Body of pancreas (tissue), 4 donors: ENCODE data around the gene DCHS2. TPM values are rescaled to one million over a fixed set of nuclear protein-coding genes. Genes with fewer than 3 reads are reported as not detected.
"Not testable (repeated sequence)": the region's sequence is repeated elsewhere in the genome, so short reads cannot be mapped to it uniquely, and the experiment has no call there.

Experiments used
- ATAC-seq: fragments of 150-250 bp; one replicate; pipeline ENCODE4 v1.9.1; 2016
- DNase-seq, 4 donors: peaks; one replicate each; pipeline ENCODE4 v3.0.0-alpha.2; 2019
- H3K27ac ChIP-seq, 4 donors: fragments of 200-600 bp; sonication (generic); 1 replicate in 3 of 4; 2 replicates in 1 of 4; pipeline versions ENCODE4 v1.5.1 to v1.6.1; 2016 to 2019; ENCODE audit warnings: mild to moderate bottlenecking in 1 of 4, mixed read lengths in 1 of 4, moderate library complexity in 1 of 4
- H3K27me3 ChIP-seq, 2 donors: fragments of 200-600 bp; sonication (generic); one replicate each; pipeline ENCODE4 v1.6.0; 2016; ENCODE audit warnings: mild to moderate bottlenecking in 1 of 2
- H3K36me3 ChIP-seq, 2 donors: fragments of 200-600 bp; sonication (generic); replicated peaks in 1 of 2; 2 replicates each; pipeline ENCODE4 v1.5.1; 2016; ENCODE audit warnings: low read depth in 2 of 2; ENCODE audit not compliant: insufficient read depth in 1 of 2
- H3K4me1 ChIP-seq: fragments of 200-600 bp; sonication (generic); one replicate; pipeline ENCODE4 v1.6.0; 2016
- H3K4me3 ChIP-seq, 2 donors: fragments of 200-600 bp; sonication (generic); 1 replicate in 1 of 2; 2 replicates in 1 of 2; pipeline ENCODE4 v1.5.1; 2016 to 2019
- H3K9me3 ChIP-seq, 3 donors: fragments of 200-600 bp; sonication (generic); 1 replicate in 2 of 3; 2 replicates in 1 of 3; pipeline ENCODE4 v1.5.1; 2016
- CTCF ChIP-seq, 7 experiments: fragments of 450-650 bp in 4 of 7; fragments of 200-600 bp in 3 of 7; sonication (generic) in 3 of 7; IDR thresholded peaks; one replicate each; pipeline ENCODE4 v1.5.1; 2016 to 2019; ENCODE audit warnings: antibody characterized with exemption in 7 of 7
- POLR2A ChIP-seq, 3 donors: fragments of 450-650 bp; IDR thresholded peaks; one replicate each; pipeline ENCODE4 v1.6.1; 2016; ENCODE audit warnings: antibody characterized with exemption in 3 of 3, mild to moderate bottlenecking in 2 of 3
- WGBS, 2 donors: methylation state at CpG; one replicate each; pipeline ENCODE4 v1.1.5; 2017; 5-methylcytosine and 5-hydroxymethylcytosine counted together
- intact Hi-C: fragments of 100-400 bp; cut with DNase I; formaldehyde crosslinking; loops from one replicate; pipeline ENCODE4 v1.15.1; 2023
- total RNA-seq, 2 donors: library from RNA; depleted of rRNA; stranded (reverse); fragments of >200 nt; gene quantifications; one replicate each; pipeline ENCODE4 v1.1.0, GENCODE V29; 2016

The DCHS2 gene
- total RNA-seq, 2 donors from 2014 or later, result 0.33 to 0.78 TPM

- intact Hi-C loops, result no loop called here
- no peak overlapping the region for H3K27ac ChIP-seq
- no peaks in the 10 kb centered on the region for H3K36me3 ChIP-seq
- H3K4me3 ChIP-seq, result no peak overlapping the region
- no peak for ATAC-seq
- no peak for DNase-seq
- TF ChIP-seq CTCF (IDR thresholded peaks at IDR 0.05) (no peak), POLR2A (IDR thresholded peaks at IDR 0.05) (no peak)
- H3K4me1 ChIP-seq, result peaks cover 11% of the 10 kb centered on the region
- H3K9me3 ChIP-seq, result no peaks in the 10 kb centered on the region
- no peaks in the 10 kb centered on the region for H3K27me3 ChIP-seq
- 64 to 75% methylated on average over 2 of the region's 2 CpGs for WGBS, 2 donors
These were observed 261.5 kb downstream of the DCHS2 start for GRCh38 chr4:154230091-154230490.

- DNase-seq (no peak), ATAC-seq (no peak)
- Histone ChIP-seq H3K4me3 (no peak overlapping the region), H3K36me3 (no peaks in the 10 kb centered on the region), H3K27ac (no peak overlapping the region), H3K4me1 (no peaks in the 10 kb centered on the region), H3K27me3 (no peaks in the 10 kb centered on the region), H3K9me3 (peaks cover 0 to 2% (median 0%) of the 10 kb centered on the region in 3 donors)
- TF ChIP-seq POLR2A (IDR thresholded peaks at IDR 0.05) (no peak), CTCF (IDR thresholded peaks at IDR 0.05) (no peak)
- intact Hi-C loops, result no loop called here
These were observed 268.7 kb downstream of the DCHS2 start for GRCh38 chr4:154222875-154223274.

- TF ChIP-seq CTCF (IDR thresholded peaks at IDR 0.05), result no peak
- no peak for TF ChIP-seq POLR2A (IDR thresholded peaks at IDR 0.05)
- intact Hi-C loops, result no loop called here
- no peaks in the 10 kb centered on the region for H3K36me3 ChIP-seq
- no peak for DNase-seq
- peaks cover 0 to 2% (median 0%) of the 10 kb centered on the region in 3 donors for H3K9me3 ChIP-seq
- no peak overlapping the region for H3K27ac ChIP-seq
- no peaks in the 10 kb centered on the region for H3K27me3 ChIP-seq
- no peak overlapping the region for H3K4me3 ChIP-seq
- H3K4me1 ChIP-seq, result peaks cover 7% of the 10 kb centered on the region
- ATAC-seq, result no peak
These were observed 273.5 kb downstream of the DCHS2 start for GRCh38 chr4:154218051-154218450.

GRCh38 chr4:154217384-154217783 lies 274.2 kb downstream of the DCHS2 start:
- ATAC-seq, H3K4me3 ChIP-seq, H3K27ac ChIP-seq, H3K9me3 ChIP-seq, H3K4me1 ChIP-seq, DNase-seq, H3K36me3 ChIP-seq, H3K27me3 ChIP-seq, intact Hi-C loops: not testable (repeated sequence)
- 81% methylated on average over 13 of the region's 13 CpGs for WGBS, 2 donors

- no peak for TF ChIP-seq CTCF (IDR thresholded peaks at IDR 0.05)
- TF ChIP-seq POLR2A (IDR thresholded peaks at IDR 0.05), result no peak
- Histone ChIP-seq H3K4me3 (no peak overlapping the region), H3K27me3 (no peaks in the 10 kb centered on the region), H3K27ac (no peak overlapping the region), H3K4me1 (peaks cover 7% of the 10 kb centered on the region), H3K36me3 (no peaks in the 10 kb centered on the region), H3K9me3 (no peaks in the 10 kb centered on the region)
- DNase-seq, result no peak
- ATAC-seq, result no peak
- WGBS, 2 donors, result 81 to 90% methylated on average over 1 of the region's 1 CpG
- intact Hi-C loops, result no loop called here
These were observed 280.1 kb downstream of the DCHS2 start for GRCh38 chr4:154211506-154211905.
